ENCODE data around the gene NTRK2. TPM values are rescaled to one million over a fixed set of nuclear protein-coding genes. Genes with fewer than 3 reads are reported as not detected.

NTRK2 gene
- total RNA-seq, 1 experiment from 2014 or later, result not detected

GRCh38 chr9:84850830-84851392 lies 181.4 kb downstream of the NTRK2 start:
- Histone ChIP-seq H3K27me3 (ENCODE audit: insufficient read depth, low read length) (no peaks in the 10 kb centered on the region), H3K27ac (ENCODE audit: low read depth, low read length) (no peak overlapping the region), H3K36me3 (ENCODE audit: control insufficient read depth in 1 of 2, insufficient read depth in 2 of 2, low read length in 2 of 2) (no peaks in the 10 kb centered on the region), H3K4me1 (ENCODE audit: control insufficient read depth in 1 of 2, insufficient read depth in 2 of 2, low read length in 2 of 2) (peaks cover 13% of the 10 kb centered on the region in 2 experiments; a peak in 3 of 4 replicates), H3K9ac (ENCODE audit: low read length) (no peak overlapping the region), H3K9me2 (ENCODE audit: insufficient read depth) (no peaks in the 10 kb centered on the region), H2AFZ (ENCODE audit: low read depth, low read length, poor library complexity, severe bottlenecking) (no peak overlapping the region), H3K79me2 (ENCODE audit: insufficient read depth, low read length) (no peaks in the 10 kb centered on the region), H3K4me2 (ENCODE audit: low read length) (no peak overlapping the region), H3K4me3 (replicated peaks in 1 of 2; ENCODE audit: low read depth in 1 of 2, low read length in 2 of 2) (no peak overlapping the region), H4K20me1 (ENCODE audit: insufficient read depth) (no peaks in the 10 kb centered on the region), H3K9me3 (ENCODE audit: control insufficient read depth in 1 of 2, insufficient read depth in 1 of 2, low read depth in 1 of 2, low read length in 2 of 2) (no peaks in the 10 kb centered on the region)
- no TSS peak for BruUV-seq (replicated peaks)
- ChIA-PET RAD21 (ENCODE audit: low non-redundant PET in 1 of 2, low total read pairs in 2 of 2, uncharacterized antibody in 2 of 2, unreplicated experiment in 2 of 2) (no interaction called here), CTCF (no interaction called here), POLR2A (no interaction called here)
- ATAC-seq (no peak), DNase-seq (ENCODE audit: low read depth, low spot score) (no peak)
- intact Hi-C loops (cut with micrococcal nuclease), result no loop called here
- TF ChIP-seq SIN3A (IDR thresholded peaks at IDR 0.05; ENCODE audit: low read depth) (no peak), CEBPB (IDR thresholded peaks at IDR 0.05; ENCODE audit: low read depth) (no peak), EGR1 (IDR thresholded peaks at IDR 0.05; ENCODE audit: low read depth) (no peak), ZNF274 (IDR thresholded peaks at IDR 0.05; ENCODE audit: low read depth, low read length) (no peak), TCF7L2 (IDR thresholded peaks at IDR 0.05; ENCODE audit: borderline replicate concordance, extremely low read depth, insufficient read depth, insufficient read length) (no peak), EZH2phosphoT487 (IDR thresholded peaks at IDR 0.05; ENCODE audit: borderline replicate concordance) (no peak), ATF3 (IDR thresholded peaks at IDR 0.05) (no peak), REST (IDR thresholded peaks at IDR 0.05; ENCODE audit: low read depth) (no peak), FOSL1 (IDR thresholded peaks at IDR 0.05; ENCODE audit: low read depth) (no peak), SRF (IDR thresholded peaks at IDR 0.05; ENCODE audit: low read depth) (no peak), ZFX (IDR thresholded peaks at IDR 0.05) (no peak)

Data from HCT116 (cell line).